HG03575 (cell line): ENCODE data around the gene ATP10B.
"Not testable (repeated sequence)": the region's sequence is repeated elsewhere in the genome, so short reads cannot be mapped to it uniquely, and the experiment has no call there.

Experiments used
- ATAC-seq: cut with Tn5 transposase; IDR thresholded peaks from one replicate; pipeline ENCODE4 v1.9.1; 2021; ENCODE audit not compliant: unreplicated experiment, insufficient number of reproducible peaks, low FRiP score; ENCODE audit errors: extremely low read depth

ATP10B gene, protein sequence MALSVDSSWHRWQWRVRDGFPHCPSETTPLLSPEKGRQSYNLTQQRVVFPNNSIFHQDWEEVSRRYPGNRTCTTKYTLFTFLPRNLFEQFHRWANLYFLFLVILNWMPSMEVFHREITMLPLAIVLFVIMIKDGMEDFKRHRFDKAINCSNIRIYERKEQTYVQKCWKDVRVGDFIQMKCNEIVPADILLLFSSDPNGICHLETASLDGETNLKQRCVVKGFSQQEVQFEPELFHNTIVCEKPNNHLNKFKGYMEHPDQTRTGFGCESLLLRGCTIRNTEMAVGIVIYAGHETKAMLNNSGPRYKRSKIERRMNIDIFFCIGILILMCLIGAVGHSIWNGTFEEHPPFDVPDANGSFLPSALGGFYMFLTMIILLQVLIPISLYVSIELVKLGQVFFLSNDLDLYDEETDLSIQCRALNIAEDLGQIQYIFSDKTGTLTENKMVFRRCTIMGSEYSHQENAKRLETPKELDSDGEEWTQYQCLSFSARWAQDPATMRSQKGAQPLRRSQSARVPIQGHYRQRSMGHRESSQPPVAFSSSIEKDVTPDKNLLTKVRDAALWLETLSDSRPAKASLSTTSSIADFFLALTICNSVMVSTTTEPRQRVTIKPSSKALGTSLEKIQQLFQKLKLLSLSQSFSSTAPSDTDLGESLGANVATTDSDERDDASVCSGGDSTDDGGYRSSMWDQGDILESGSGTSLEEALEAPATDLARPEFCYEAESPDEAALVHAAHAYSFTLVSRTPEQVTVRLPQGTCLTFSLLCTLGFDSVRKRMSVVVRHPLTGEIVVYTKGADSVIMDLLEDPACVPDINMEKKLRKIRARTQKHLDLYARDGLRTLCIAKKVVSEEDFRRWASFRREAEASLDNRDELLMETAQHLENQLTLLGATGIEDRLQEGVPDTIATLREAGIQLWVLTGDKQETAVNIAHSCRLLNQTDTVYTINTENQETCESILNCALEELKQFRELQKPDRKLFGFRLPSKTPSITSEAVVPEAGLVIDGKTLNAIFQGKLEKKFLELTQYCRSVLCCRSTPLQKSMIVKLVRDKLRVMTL (N-terminal part only)

DNA sequence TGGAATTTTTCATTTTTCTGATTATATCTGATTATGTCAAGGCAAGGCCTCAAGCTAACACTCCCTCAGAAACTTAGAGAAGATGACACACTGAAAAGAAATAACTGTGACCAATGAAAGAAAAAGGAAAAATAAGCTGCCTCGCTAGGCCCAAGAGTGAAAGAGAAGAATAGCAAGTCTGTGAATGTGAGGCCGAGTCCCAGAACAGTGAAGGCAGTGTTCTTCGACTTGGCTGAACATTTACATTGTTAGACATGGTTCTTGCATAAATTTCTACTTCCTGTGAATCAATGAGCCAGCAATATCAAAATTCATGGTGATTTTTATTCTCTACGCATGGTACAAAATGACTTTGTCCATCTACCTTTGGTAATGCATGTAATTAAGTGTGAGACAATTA, at the start of gene ATP10B:
TSS of gene ATP10B (minus strand) at position 163 of the 400 bp plus-strand sequence. CDS start 164,137 bp downstream, outside the sequence.
- ATAC-seq: no peak

DNA sequence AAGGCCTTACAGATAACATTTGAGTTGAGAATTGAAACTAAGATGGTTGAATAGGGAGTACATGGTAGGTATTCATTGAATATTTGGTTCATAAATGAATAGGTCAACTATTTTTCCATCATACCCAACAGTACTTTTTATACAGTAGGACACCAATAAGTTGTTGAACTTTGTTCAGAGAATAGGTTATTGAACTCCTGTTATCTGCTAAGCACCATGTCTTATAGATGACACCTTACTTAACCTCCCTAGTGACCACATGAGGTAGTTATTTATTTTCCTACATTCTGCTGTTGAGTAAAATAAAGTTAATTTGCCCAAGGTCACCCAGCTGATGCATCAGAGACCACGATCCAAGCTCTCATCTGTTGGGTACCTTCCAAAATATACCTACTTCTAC, 49.6 kb upstream of the ATP10B start:
- no peak for ATAC-seq

DNA sequence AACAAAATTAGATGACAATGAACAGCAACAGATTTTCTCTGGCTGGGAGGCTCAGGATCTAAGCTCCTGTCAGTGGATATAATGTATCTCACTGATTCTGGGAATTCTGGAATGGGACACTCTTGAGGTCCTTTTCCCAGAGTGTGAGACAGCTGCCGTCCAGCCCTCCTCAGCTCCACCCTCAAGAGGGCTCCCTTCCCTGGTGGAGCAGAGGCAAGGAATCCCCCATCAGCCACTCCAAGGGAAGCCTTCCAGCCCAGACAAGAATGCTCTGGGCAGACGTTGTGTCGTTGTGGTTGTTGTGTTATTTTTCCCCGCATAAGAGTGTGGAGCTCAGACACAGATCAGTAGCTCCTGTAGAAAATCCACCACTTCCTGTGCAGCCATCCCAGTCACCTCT, 47.7 kb upstream of the ATP10B start:
- no peak for ATAC-seq

DNA sequence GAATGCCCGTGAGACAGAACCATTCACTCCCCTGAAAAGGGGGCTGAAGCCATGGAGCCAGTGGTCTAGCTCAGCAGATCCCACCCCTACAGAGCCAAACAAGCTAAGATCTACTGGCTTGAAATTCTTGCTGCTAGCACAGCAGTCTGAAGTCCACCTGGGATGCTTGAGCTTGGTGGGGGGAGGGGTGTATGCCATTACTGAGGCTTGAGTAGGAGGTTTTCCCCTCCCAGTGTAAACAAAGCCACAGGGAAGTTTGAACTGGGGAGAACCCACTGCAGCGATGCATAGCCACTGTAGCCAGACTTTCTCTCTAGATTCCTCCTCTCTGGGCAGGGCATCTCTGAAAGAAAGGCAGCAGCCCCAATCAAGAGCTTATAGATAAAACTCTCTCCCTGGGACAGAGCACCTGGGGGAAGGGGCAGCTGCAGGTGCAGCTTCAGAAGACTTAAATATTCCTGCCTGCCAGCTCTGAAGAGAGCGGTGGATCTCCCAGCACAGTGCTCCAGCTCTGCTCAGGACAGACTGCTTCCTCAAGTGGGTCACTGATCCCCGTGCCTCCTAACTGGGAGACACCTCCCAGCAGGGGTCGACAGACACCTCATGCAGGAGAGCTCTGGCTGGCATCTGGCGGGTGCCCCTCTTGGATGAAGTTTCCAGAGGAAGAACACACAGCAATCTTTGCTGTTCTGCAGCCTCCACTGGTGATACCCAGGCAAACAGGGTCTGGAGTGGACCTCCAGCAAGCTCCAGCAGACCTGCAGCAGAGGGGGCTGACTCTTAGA, 41.4 kb upstream of the ATP10B start:
- not testable (repeated sequence) for ATAC-seq

DNA sequence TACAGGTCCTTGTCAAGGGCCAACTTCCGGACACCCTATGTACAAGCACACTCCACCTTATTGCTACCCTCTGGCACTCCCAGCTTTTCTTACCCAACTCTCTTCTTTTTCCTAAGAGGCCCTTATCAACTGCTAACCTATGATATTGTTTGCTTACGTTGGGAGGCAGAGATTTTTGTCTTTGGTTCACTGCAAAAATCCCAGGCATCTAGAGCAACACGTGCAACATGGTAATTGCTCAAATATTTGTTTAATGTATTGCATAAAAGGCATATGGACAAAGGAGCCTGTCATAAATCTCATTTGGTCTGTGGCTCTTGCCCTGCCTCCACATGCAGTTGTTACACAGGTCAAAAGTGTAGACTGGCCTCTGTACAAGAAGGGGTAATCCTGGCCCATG, 35.8 kb upstream of the ATP10B start:
- ATAC-seq: no peak

DNA sequence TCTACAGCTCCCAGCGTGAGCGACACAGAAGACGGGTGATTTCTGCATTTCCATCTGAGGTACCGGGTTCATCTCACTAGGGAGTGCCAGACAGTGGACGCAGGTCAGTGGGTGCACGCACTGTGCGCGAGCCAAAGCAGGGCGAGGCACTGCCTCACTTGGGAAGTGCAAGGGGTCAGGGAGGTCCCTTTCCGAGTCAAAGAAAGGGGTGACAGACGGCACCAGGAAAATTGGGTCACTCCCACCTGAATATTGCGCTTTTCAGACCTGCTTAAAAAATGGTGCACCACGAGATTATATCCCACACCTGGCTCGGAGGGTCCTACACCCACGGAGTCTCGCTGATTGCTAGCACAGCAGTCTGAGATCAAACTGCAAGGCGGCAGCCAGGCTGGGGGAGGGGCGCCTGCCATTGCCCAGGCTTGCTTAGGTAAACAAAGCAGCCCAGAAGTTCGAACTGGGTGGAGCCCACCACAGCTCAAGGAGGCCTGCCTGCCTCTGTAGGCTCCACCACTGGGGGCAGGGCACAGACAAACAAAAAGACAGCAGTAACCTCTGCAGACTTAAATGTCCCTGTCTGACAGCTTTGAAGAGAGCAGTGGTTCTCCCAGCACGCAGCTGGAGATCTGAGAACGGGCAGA, 21.7 kb upstream of the ATP10B start:
- ATAC-seq: not testable (repeated sequence)

DNA sequence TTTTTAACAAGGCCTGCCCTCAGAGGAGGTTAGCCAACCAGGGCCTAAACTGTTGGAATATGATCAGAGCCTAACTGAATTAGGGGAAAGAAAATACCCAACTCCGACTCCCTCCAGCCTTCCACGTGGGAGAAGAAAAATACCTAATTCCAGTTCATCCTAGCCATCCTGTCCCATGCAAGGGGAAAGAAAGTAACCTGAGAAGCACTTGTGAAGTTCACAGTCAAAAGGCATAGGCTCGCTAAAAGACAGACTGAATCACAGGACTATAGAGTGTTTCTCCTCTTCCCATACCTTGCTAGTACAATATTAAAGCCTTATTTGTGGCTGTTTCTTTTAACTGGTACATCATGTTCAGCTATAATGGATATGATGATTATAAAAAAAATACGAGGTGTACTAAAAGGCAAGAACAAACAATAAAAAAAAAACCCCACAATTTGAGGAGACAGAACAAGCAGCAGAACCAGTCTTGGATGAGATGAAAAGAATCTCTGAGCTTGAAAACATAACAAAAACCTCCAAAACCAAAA, 18.0 kb upstream of the ATP10B start:
- no peak for ATAC-seq

DNA sequence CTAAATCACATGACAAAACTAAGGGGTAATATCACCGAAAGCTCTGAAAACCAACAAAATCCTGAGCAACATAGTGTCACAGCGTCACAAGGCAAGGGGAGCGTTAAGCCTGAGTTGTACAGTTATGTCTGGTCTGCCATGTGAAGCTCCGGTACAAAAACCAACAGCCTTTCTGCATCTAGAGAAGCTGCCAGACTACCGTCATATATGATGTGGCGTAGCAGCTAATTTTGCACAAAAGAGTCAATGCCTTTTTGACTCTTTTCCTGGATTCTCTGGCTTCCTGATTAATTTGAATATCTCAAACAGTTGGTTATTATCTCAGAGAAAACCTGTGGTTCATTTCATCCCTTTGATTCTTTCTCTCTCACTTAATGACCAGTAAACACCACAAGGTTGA, 16.0 kb upstream of the ATP10B start:
- ATAC-seq: no peak

DNA sequence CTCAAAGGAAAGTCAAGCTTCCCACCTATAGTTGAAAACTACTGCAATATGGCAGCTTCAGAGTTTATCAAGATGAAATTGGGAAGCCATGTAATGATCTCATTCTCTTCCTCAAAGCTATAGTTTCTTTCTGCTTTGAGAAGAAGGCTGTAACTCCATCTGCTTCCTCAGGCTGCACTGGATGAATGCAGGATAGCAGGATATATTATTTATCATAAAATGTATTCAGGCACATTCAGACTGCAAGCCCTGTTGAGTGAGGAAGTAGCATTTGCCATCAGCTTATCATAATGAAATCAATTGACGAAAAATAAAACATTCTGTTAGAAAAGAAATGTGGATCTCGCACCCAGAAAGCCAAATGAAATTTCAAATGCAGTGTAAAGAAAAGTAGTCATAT, 560 bp downstream of the ATP10B start:
- ATAC-seq: no peak

DNA sequence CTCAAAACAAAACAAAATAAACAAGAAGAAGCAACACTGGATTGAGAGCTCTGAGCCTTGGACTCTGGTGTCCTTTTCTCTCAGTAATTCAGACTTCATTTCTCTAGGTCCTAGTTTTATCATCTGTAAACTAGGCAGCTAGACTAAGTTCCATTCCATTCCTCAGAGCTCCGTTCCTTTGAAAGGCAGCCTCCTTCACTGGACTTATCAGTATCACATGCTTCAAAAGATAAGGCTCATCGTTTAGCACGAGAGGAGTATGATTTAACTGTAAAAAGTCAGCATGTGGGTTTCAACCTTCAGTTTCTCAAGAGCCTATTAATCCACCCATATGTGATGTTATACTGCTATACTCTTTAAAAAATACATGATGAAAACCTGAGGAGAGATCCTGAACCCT, 1.6 kb downstream of the ATP10B start:
- no peak for ATAC-seq

DNA sequence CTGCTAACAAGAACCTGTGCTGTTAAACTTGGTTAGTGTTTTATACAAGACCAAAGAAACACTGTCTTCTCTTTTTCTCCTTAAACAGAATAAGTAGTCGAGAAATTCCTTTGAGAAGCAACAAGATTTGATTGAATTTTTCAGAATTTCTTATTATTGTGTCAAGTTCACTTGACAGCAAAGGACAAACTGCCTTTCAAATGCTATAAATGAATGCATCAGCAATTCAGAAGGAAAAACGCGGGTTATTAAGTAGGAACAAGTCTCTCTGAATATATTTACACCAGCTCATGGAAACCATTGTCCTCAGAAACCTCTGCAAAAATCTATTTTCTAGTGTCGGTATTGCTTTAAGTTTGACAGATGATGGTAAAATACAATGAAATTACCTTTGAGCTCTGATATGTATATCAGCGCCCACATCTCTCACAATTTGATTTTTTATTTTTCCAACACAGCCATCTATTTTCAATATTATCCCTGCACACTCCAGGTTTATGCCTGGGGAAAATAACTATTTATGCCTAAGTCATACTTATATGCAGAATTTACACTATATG, 4.4 kb downstream of the ATP10B start:
- no peak for ATAC-seq

DNA sequence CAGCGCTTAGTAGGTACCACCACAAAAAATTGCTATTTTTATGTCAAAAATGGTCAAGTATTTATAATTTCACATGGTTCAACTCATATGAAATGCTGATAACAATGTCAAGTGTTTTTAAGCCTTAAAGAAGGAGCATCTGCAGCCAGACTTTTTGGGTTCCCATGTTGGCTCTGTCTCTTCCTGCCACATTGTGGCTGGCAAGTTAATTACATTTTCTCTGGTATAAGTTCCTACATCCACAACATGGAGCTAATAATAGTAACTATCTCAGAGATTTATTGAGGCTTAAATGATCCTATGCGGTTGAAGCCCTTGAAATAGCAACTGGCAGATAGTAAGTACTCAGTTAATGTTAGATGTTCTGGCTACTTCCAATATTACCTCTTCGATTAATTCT, 5.4 kb downstream of the ATP10B start:
- ATAC-seq: no peak

DNA sequence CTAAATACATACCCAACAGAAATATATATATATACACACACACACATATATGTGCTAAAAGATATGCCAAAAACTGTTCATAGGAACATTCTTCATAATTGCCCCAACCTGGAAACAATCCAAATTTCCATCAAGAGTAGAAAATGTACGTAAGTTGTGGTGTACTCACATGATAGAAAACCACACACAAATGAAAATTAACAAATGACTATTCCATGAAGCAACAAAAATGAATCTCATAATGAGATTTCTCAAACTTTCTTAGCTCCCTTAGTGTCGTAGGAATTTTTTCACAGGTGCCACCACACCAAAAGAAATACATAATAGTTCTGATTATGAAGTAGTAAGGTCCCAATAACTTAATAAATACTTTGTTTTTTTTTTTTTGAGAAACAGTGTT, 7.8 kb downstream of the ATP10B start:
- ATAC-seq: no peak

DNA sequence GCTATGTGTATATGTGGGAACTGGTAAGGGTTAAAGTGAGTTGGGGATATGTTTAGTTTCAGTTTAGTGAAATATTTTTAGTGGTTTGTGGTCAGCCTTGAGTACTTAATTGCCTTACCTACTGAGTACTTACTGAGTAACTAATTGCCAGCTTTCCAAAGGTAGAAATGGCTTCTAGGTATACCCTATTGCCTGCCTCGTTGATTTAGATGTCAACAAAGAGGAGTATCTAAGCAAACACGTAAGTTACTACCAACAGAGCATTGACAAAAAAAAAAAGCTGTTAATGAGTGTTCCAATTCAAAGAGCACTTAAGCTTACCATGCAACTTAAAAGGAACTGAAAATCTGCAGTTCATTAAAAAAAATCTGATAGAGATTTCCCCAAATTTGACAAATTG, 8.8 kb downstream of the ATP10B start:
- peak; percentile 92 for ATAC-seq

DNA sequence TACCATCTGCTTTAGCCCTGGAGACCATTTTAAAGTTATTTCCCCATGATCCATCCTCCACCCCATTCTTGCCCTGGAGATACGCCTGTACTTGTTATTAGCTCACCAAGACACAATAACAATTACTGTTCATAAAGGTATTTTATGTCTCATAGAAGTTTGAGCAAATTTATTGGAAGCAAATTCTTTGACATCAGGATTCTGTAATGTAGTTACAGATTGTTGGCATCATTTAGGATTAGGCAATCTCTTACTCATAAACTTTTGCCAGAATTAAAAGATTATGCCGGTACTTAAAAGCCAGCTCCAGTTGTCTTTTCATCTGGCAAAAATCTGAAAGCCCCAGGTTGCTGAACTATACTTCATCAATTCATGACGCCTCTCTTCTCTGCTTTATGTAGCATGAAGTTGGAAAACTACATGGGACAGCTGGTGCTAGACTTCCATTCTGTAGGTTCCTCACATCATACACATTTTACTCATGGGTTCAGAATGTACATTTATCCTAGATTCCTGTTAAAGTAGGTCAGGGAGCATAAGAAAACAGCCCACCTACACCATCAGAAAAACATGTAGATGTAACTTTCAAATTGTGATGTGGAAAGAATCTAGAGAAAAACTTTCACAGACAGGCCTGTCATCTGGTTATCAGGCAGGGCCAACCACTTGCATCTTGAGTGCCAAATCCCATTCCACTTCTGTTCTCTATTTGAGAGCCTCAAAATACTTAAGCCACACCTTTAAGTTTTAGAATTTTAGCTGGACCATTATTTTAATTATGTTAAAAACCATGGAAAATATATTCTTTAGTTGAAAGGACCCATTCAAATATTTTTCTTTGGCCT, 14.0 kb downstream of the ATP10B start:
- no peak for ATAC-seq

DNA sequence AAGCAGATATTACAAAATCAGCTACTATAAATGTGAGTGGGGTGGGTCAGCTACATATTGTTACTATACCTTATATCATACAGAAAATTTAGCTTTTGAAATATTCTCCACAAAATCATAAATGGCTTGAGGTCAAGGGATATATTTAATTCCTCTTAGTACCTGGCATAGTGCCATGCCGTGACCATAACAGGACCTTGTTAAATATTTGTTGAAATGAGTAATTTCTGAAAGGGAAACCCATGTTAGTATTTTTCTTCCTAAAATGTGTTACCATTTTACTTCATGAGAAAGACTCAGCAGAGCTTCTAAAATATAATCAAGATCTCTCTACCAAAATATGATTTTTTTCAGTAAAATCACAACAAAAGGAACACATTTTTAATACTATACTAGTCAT, 14.8 kb downstream of the ATP10B start:
- ATAC-seq: no peak

DNA sequence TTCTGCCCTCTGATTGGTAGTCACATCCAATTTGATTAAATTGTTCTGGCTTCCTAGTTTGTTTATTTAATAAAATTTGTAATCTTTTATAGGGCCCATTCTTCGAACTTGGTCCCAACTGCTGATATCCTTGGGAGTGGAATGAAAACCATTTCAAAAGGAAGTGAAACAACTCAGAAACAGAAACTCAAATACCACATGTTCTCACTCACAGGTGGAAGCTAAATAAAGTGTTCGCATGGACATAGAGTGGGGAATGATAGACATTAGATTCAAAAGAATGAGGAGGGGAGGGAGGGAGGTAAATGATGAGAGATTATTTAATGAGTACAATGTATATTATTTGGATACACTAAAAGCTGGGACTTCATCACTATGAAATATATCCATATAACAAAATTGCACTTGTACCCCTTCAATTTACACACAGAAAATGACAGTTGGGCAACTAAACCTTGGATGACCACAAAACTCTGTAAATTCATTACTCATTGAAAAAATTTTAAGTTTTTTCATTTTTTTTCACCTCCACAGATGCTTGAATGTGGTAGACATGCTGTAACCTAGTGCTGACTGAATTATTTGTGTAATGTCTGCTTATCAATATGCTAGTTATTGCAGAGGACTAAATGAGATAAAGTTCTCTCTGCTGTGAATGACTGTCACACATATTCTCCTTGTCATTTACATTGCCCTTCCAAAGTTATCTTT, 16.0 kb downstream of the ATP10B start:
- ATAC-seq: no peak
